Measurements from ENCODE around the gene AP4M1. TPM values are rescaled to one million over a fixed set of nuclear protein-coding genes. Genes with fewer than 3 reads are reported as not detected.
A peak's percentile ranks its signal among the peaks of the same experiment; 100 is the strongest.
"Not testable (repeated sequence)": the region's sequence is repeated elsewhere in the genome, so short reads cannot be mapped to it uniquely, and the experiment has no call there.

The AP4M1 gene
- total RNA-seq, 2 donors from 2014 or later = 20.2 to 20.8 TPM

- intact Hi-C loops (cut with DNase I, micrococcal nuclease) = no loop called here
- peak; percentile 50 for ATAC-seq
- DNase-seq = peak; percentile 46 to 58
These were observed 23.1 kb downstream of the AP4M1 start for GRCh38 chr7:100124301-100125230.

GRCh38 chr7:100126239-100126930 lies 24.9 kb downstream of the AP4M1 start:
- intact Hi-C loops (cut with DNase I, micrococcal nuclease) = no loop called here
- peak; percentile 27 for ATAC-seq

GRCh38 chr7:100126931-100127865 lies 25.8 kb downstream of the AP4M1 start, which contains the start of gene MBLAC1:
TSS of gene MBLAC1 (plus strand) at chr7:100126967. CDS start at chr7:100127396, 429 bp downstream.
- intact Hi-C loops (cut with DNase I, micrococcal nuclease) = no loop called here
- ATAC-seq = peak; percentile 70
- DNase-seq = peak; percentile 91 to 96

More at GRCh38 chr7:100126239-100126930, 24.9 kb downstream of the AP4M1 start:
- no peak for DNase-seq

- no peak for ATAC-seq
- peak; percentile 46 to 50 for DNase-seq
- intact Hi-C loops (cut with DNase I, micrococcal nuclease) = no loop called here
These were observed 26.6 kb downstream of the AP4M1 start for GRCh38 chr7:100127866-100128636.

GRCh38 chr7:100128637-100128963 lies 27.2 kb downstream of the AP4M1 start:
- ATAC-seq (no peak), DNase-seq (no peak)
- intact Hi-C loops (cut with DNase I, micrococcal nuclease) = no loop called here

- DNase-seq, ATAC-seq: not testable (repeated sequence)
- intact Hi-C loops (cut with DNase I, micrococcal nuclease) = loop anchor here in 1 of 2 donors (10.0 kb wide), 1 partner anchor 135 kb away; no protein-coding TSS in a partner anchor
These were observed 28.8 kb downstream of the AP4M1 start for GRCh38 chr7:100130220-100130607.

GRCh38 chr7:100130608-100131453 lies 29.4 kb downstream of the AP4M1 start:
- intact Hi-C loops (cut with DNase I, micrococcal nuclease) = loop anchor here in 1 of 2 donors (10.0 kb wide), 1 partner anchor 136 kb away; no protein-coding TSS in a partner anchor
- ATAC-seq = peak; percentile 22
- peak; percentile 75 to 90 for DNase-seq

- no peak for ATAC-seq
- DNase-seq = no peak
- intact Hi-C loops (cut with DNase I, micrococcal nuclease) = loop anchor here in 1 of 2 donors (2.0 to 10.0 kb wide), 2 partner anchors 85 to 137 kb away; no protein-coding TSS in a partner anchor
These were observed 30.7 kb downstream of the AP4M1 start for GRCh38 chr7:100132126-100132525.

- intact Hi-C loops (cut with DNase I, micrococcal nuclease) = loop anchor here in 1 of 2 donors (2.0 to 10.0 kb wide), 2 partner anchors 84 to 138 kb away; no protein-coding TSS in a partner anchor
- ATAC-seq = peak; percentile 69
- peak; percentile 55 to 73 for DNase-seq
These were observed 31.3 kb downstream of the AP4M1 start for GRCh38 chr7:100132697-100133151.

GRCh38 chr7:100137851-100138760 lies 36.7 kb downstream of the AP4M1 start:
- intact Hi-C loops (cut with DNase I, micrococcal nuclease) = loop anchor here in 1 of 2 donors (10.0 kb wide), 1 partner anchor 143 kb away; no protein-coding TSS in a partner anchor
- DNase-seq = no peak
- ATAC-seq = peak; percentile 60

GRCh38 chr7:100141555-100141949 lies 40.1 kb downstream of the AP4M1 start:
- DNase-seq = no peak
- ATAC-seq = peak; percentile 89
- intact Hi-C loops (cut with DNase I, micrococcal nuclease) = no loop called here

GRCh38 chr7:100142461-100142860 lies 41.0 kb downstream of the AP4M1 start:
- no peak for DNase-seq
- no peak for ATAC-seq
- intact Hi-C loops (cut with DNase I, micrococcal nuclease) = no loop called here

- ATAC-seq; DNase-seq; intact Hi-C loops (cut with DNase I, micrococcal nuclease): not testable (repeated sequence)
These were observed 44.9 kb downstream of the AP4M1 start for GRCh38 chr7:100146350-100146749.

- intact Hi-C loops (cut with DNase I, micrococcal nuclease) = no loop called here
- no peak for ATAC-seq
- no peak for DNase-seq
These were observed 45.8 kb downstream of the AP4M1 start for GRCh38 chr7:100147278-100147677.

- no peak for ATAC-seq
- DNase-seq = no peak
- intact Hi-C loops (cut with DNase I, micrococcal nuclease) = no loop called here
These were observed 46.7 kb downstream of the AP4M1 start for GRCh38 chr7:100148225-100148558.

Data from left colon (tissue), 2 donors.